ENCODE data around the gene PCDHGA9.

- TF ChIP-seq CTCF (IDR thresholded peaks at IDR 0.05 in 4 of 5, conservative IDR thresholded peaks at IDR 0.05 in 1 of 5) (peak; percentile 49 to 71 (median 57)), POLR2A (IDR thresholded peaks at IDR 0.05) (no peak)
Measured at GRCh38 chr5:141420855-141421488, 18.4 kb downstream of the PCDHGA9 start, which contains the start of gene PCDHGA11.

Measured in gastrocnemius medialis (tissue), 4 donors.